Body of pancreas (tissue), 4 donors: ENCODE data around the gene LPXN.
A peak's percentile ranks its signal among the peaks of the same experiment; 100 is the strongest.

Experiments used
- CTCF ChIP-seq, 7 experiments: fragments of 450-650 bp in 4 of 7; fragments of 200-600 bp in 3 of 7; sonication (generic) in 3 of 7; IDR thresholded peaks; one replicate each; pipeline ENCODE4 v1.5.1; 2016 to 2019; ENCODE audit warnings: antibody characterized with exemption in 7 of 7
- POLR2A ChIP-seq, 3 donors: fragments of 450-650 bp; IDR thresholded peaks; one replicate each; pipeline ENCODE4 v1.6.1; 2016; ENCODE audit warnings: antibody characterized with exemption in 3 of 3, mild to moderate bottlenecking in 2 of 3

GRCh38 chr11:58577555-58578135 is 2.0 kb upstream of the LPXN start:
- TF ChIP-seq CTCF (IDR thresholded peaks at IDR 0.05) (no peak), POLR2A (IDR thresholded peaks at IDR 0.05) (peak; percentile 55 to 83 (median 74))
